ENCODE data around the gene GPR18. TPM values are rescaled to one million over a fixed set of nuclear protein-coding genes. Genes with fewer than 3 reads are reported as not detected.
A peak's percentile ranks its signal among the peaks of the same experiment; 100 is the strongest.

The GPR18 gene
- total and polyA plus RNA-seq, 2 of the 4 experiments (the other 2 are of a cell fraction), result not detected

GRCh38 chr13:99258210-99258860 lies at the start of gene GPR18 (continued):
- no peak for TF ChIP-seq RAD21 (IDR thresholded peaks at IDR 0.05; ENCODE audit: low read length)
- no peak for TF ChIP-seq NFE2L2 (IDR thresholded peaks at IDR 0.05; ENCODE audit: low read depth, low read length)
- TF ChIP-seq FOS (IDR thresholded peaks at IDR 0.05; ENCODE audit: low read depth, low read length), result no peak
- TF ChIP-seq RCOR1 (IDR thresholded peaks at IDR 0.05; ENCODE audit: insufficient replicate concordance, low read length), result no peak

GRCh38 chr13:99307648-99308339 lies 49.6 kb upstream of the GPR18 start:
- no peak overlapping the region for H3K18ac ChIP-seq (ENCODE audit: low read depth, low read length)
- peaks cover 22% of the 10 kb centered on the region for H3K9me1 ChIP-seq (ENCODE audit: insufficient read depth, low read length)
- peaks cover 2% of the 10 kb centered on the region; the same call in 1 of the 2 replicates for H3K36me3 ChIP-seq (ENCODE audit: control insufficient read depth, insufficient read depth, low read length)
- no CpG with 5 or more reads among the region's 6 CpGs for WGBS, 2 experiments (ENCODE audit: extremely low coverage in 2 of 2, insufficient read length in 1 of 2)
- H2AK5ac ChIP-seq (ENCODE audit: low read depth, low read length), result no peak overlapping the region; the same call in 1 of the 2 replicates
- intact Hi-C loops (cut with micrococcal nuclease), result no loop called here
- ATAC-seq (ENCODE audit: low read depth), result peak; percentile 65
- H4K20me1 ChIP-seq (ENCODE audit: insufficient read depth, low read length), result peaks cover 29% of the 10 kb centered on the region
- peak overlapping the region; percentile 42; the same call in 1 of the 2 replicates for H3K4me2 ChIP-seq (ENCODE audit: low read depth, low read length)
- TF ChIP-seq RCOR1 (IDR thresholded peaks at IDR 0.05; ENCODE audit: insufficient replicate concordance, low read length) (no peak), MAFK (IDR thresholded peaks at IDR 0.05; ENCODE audit: low read depth, low read length) (0 out of 2 replicates have a peak, but pooled peaks have one; percentile 6)
- H2AFZ ChIP-seq (replicated peaks; ENCODE audit: low read length, poor library complexity), result no peak overlapping the region
- H3K9ac ChIP-seq (ENCODE audit: low read depth, low read length), result no peak overlapping the region
- no TSS peak for BruUV-seq (replicated peaks)
- H2AK9ac ChIP-seq (replicated peaks; ENCODE audit: low read depth, low read length, poor library complexity), result peak overlapping the region; percentile 15
- H3K79me1 ChIP-seq (ENCODE audit: low read depth in 1 of 2, low read length in 2 of 2), result peaks cover 15 to 25% of the 10 kb centered on the region in 2 experiments
- ChIA-PET POLR2A (ENCODE audit: unreplicated experiment) (no interaction called here), CTCF (interaction anchor here (0.7 to 1.1 kb wide), 3 partner anchors 16 to 129 kb away, joined by 3 to 4 read pairs (median 3); no protein-coding TSS in a partner anchor)
- dilution Hi-C loops (cut with HindIII; ENCODE audit: low sequenced_read_pairs, unreplicated experiment), result no loop called here
- peak; percentile 83 for DNase-seq
- H2BK5ac ChIP-seq (ENCODE audit: low read depth, low read length, poor library complexity, severe bottlenecking), result peak overlapping the region; percentile 48
- in situ Hi-C loops (cut with MboI; ENCODE audit: low sequenced_read_pairs), result no loop called here
- no peaks in the 10 kb centered on the region for H3K27me3 ChIP-seq (ENCODE audit: control insufficient read depth, insufficient read depth, low read length)
- H4K91ac ChIP-seq (ENCODE audit: insufficient read depth, low read depth, low read length), result no peak overlapping the region
- peak overlapping the region; percentile 43 for H2BK20ac ChIP-seq (ENCODE audit: low read depth, low read length)
- H3K4ac ChIP-seq (ENCODE audit: low read depth, low read length), result peak overlapping the region; percentile 49
- no peak overlapping the region for H3K27ac ChIP-seq (ENCODE audit: insufficient read depth, low read length)
- H3K4me3 ChIP-seq (ENCODE audit: insufficient read depth, low read depth, low read length), result no peak overlapping the region
- H3K56ac ChIP-seq (ENCODE audit: extremely low read depth, insufficient read depth, low read length), result no peak overlapping the region
- H3K4me1 ChIP-seq (ENCODE audit: control insufficient read depth, insufficient read depth, low read length), result peaks cover 22% of the 10 kb centered on the region
- H2BK120ac ChIP-seq (ENCODE audit: low read depth, low read length), result peak overlapping the region; percentile 49; the same call in 1 of the 2 replicates
- H4K5ac ChIP-seq (ENCODE audit: low read depth, low read length), result no peak overlapping the region
- 0 out of 2 replicates have a peak overlapping the region, but pooled peaks have one; percentile 27 for H3K23ac ChIP-seq (ENCODE audit: low read depth, low read length)
- H2BK15ac ChIP-seq (ENCODE audit: low read depth, low read length), result peak overlapping the region; percentile 26; the same call in 1 of the 3 replicates
- peak overlapping the region; percentile 54 for H3K14ac ChIP-seq (replicated peaks; ENCODE audit: low read depth, low read length)
- H3K9me3 ChIP-seq (ENCODE audit: control insufficient read depth, insufficient read depth, low read length), result no peaks in the 10 kb centered on the region
- peak overlapping the region in 1 of 2 experiments; percentile 70; a peak in 1 of 4 replicates for H4K8ac ChIP-seq (ENCODE audit: low read depth in 2 of 2, low read length in 2 of 2)

All from IMR-90 (cell line).